ENCODE results near the gene CPA5. TPM values are rescaled to one million over a fixed set of nuclear protein-coding genes. Genes with fewer than 3 reads are reported as not detected.

The CPA5 gene
- total RNA-seq, 2 donors from 2014 or later: not detected

DNA sequence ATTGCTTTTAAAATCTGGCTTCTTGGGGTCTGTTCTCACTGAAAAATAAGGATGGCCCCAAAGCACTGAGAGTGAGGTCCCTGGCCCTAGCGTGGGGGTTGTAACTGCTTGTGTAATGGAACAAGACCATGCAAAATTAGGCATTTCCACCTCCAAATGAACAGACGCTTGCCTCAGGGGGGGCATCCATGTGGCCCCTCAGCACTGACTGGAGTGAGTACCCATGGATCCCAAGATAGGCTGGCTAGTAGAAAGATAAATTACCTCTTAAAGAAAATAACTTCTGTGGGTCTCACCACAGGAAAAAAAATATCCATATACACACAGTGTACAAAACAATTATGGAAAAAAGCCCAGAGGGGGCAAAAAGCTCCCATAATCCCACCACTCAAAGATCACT is 20.5 kb downstream of the CPA5 start:
- no peak for ATAC-seq
- TF ChIP-seq, protein P1, sequence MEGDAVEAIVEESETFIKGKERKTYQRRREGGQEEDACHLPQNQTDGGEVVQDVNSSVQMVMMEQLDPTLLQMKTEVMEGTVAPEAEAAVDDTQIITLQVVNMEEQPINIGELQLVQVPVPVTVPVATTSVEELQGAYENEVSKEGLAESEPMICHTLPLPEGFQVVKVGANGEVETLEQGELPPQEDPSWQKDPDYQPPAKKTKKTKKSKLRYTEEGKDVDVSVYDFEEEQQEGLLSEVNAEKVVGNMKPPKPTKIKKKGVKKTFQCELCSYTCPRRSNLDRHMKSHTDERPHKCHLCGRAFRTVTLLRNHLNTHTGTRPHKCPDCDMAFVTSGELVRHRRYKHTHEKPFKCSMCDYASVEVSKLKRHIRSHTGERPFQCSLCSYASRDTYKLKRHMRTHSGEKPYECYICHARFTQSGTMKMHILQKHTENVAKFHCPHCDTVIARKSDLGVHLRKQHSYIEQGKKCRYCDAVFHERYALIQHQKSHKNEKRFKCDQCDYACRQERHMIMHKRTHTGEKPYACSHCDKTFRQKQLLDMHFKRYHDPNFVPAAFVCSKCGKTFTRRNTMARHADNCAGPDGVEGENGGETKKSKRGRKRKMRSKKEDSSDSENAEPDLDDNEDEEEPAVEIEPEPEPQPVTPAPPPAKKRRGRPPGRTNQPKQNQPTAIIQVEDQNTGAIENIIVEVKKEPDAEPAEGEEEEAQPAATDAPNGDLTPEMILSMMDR (IDR thresholded peaks at IDR 0.05): no peak
- TF ChIP-seq POLR2A (IDR thresholded peaks at IDR 0.05): no peak
- H3K27ac ChIP-seq: peak overlapping the region; percentile 24 to 70 (median 58)

DNA sequence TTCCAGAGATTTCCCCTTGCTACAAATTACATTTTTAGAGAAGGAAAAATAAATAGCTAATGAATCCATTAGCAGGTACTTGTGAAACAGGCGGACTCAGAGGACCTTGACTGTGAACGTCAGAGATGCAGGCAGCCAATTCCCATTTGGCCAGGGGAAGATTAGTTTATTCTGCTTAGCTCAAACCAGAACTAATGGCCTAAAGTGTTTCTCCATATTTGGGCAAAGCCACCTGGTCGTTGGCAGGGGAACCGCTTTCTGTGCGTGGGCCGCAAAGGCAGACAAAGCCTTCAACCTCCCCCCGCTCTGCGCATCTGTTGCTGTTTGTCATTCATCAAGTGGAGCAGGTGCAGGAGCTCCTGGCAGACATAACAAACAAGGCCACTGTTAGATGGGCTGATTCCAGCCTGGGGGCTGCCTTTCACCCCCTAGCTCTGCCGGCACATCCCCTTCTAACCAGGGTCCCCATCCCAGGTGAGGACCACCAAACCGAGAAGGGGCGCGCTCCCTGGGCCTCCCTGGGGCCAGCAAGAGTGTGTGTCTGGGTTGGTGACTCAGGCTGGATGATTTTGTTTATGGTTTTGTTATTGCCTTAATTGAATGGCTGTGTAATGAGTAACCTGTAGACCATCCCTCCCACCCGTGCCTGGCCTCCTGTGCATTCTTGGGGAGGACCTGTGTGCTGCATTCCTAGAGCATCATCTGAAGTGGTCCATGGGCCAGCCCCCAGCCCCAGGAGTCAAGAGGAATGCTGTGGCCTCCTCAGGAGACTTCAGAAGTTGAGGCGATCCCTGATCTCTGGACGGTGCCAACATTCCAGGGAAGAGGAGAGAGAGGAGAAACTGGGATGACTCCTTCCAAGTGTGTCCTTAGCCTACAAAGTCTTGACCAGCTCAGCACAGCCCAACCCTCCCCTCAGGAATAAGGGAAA is 21.2 kb downstream of the CPA5 start:
- H3K27me3 ChIP-seq: no peaks in the 10 kb centered on the region
- intact Hi-C loops (cut with DNase I): no loop called here
- DNase-seq: peak; percentile 40 to 80 (median 64)
- WGBS, 2 donors: 51 to 65% methylated on average over 13 to 15 of the region's 15 CpGs
- ATAC-seq: peak; percentile 54
- TF ChIP-seq, protein P1 (IDR thresholded peaks at IDR 0.05): no peak
- peak in 1 of 3 donors; percentile 20 for TF ChIP-seq POLR2A (IDR thresholded peaks at IDR 0.05)
- peak overlapping the region in 3 of 4 donors; percentile 48 to 70 (median 67) for H3K27ac ChIP-seq
- H3K4me3 ChIP-seq: no peak overlapping the region
- H3K4me1 ChIP-seq: peaks cover 54% of the 10 kb centered on the region
- no peaks in the 10 kb centered on the region for H3K36me3 ChIP-seq (replicated peaks in 1 of 2; ENCODE audit: insufficient read depth in 1 of 2, low read depth in 2 of 2)
- no peaks in the 10 kb centered on the region for H3K9me3 ChIP-seq

More for the DNA sequence above, 20.5 kb downstream of the CPA5 start:
- Histone ChIP-seq H3K9me3 (no peaks in the 10 kb centered on the region), H3K27me3 (no peaks in the 10 kb centered on the region), H3K4me1 (peaks cover 47% of the 10 kb centered on the region), H3K4me3 (no peak overlapping the region), H3K36me3 (replicated peaks in 1 of 2; ENCODE audit: insufficient read depth in 1 of 2, low read depth in 2 of 2) (no peaks in the 10 kb centered on the region)
- DNase-seq: no peak
- intact Hi-C loops (cut with DNase I): no loop called here
- 72 to 73% methylated on average over 2 of the region's 2 CpGs for WGBS, 2 donors

DNA sequence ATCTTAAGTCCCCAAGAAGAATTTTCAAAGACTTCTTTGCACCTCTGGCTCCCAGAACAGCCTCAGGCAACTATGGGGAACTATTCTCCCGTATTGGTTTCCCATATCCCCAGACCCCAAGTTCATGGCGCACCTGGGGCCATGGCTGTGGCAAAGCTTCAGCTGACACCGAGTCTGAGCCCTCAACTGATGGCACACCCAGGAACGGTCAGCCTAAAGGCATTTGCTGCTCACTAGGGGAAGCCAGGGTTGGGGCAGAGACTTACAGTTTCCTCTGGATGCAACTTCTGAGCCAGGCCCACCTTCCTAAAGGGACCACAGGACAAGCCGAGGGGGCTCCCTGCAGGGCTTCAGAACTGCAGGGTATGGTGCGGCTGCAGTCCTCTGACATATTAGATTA is 21.9 kb downstream of the CPA5 start:
- ATAC-seq (no peak), DNase-seq (peak in 1 of 4 donors; percentile 11)
- TF ChIP-seq, protein P1 (IDR thresholded peaks at IDR 0.05): no peak
- TF ChIP-seq POLR2A (IDR thresholded peaks at IDR 0.05): no peak
- peaks cover 61% of the 10 kb centered on the region for H3K4me1 ChIP-seq
- no peaks in the 10 kb centered on the region for H3K27me3 ChIP-seq
- peak overlapping the region in 1 of 4 donors; percentile 70 for H3K27ac ChIP-seq
- H3K36me3 ChIP-seq (replicated peaks in 1 of 2; ENCODE audit: insufficient read depth in 1 of 2, low read depth in 2 of 2): no peaks in the 10 kb centered on the region
- 93 to 94% methylated on average over 6 of the region's 6 CpGs for WGBS, 2 donors
- no peaks in the 10 kb centered on the region for H3K9me3 ChIP-seq
- no peak overlapping the region for H3K4me3 ChIP-seq
- intact Hi-C loops (cut with DNase I): no loop called here

DNA sequence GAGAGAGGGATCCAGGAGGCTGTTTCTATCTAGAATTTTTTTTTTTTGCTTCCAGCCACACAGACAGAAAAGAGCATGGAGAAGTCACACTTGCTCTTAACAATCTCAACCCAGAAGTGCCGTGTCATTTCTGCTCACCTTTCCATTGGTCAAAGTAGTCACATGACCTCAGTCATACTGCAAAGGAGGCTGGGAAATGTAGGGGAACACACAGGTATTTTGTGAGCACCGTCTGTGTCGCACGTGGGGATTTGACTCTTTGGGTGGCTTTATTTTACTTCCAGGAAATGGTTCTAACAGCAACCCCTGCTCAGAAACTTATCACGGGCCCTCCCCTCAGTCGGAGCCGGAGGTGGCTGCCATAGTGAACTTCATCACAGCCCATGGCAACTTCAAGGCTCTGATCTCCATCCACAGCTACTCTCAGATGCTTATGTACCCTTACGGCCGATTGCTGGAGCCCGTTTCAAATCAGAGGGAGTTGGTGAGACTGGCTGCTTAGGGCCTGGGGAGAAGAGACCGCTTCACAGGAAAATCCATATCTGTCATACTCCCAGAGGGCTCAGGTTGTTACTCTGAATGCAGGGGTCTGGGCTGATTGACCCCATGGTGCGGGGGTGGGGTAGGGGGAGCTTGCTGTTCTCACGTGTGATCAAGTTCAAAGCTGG is 22.6 kb downstream of the CPA5 start:
- 89 to 96% methylated on average over 13 of the region's 13 CpGs for WGBS, 2 donors
- intact Hi-C loops (cut with DNase I): no loop called here
- H3K27me3 ChIP-seq: no peaks in the 10 kb centered on the region
- no peak for TF ChIP-seq POLR2A (IDR thresholded peaks at IDR 0.05)
- TF ChIP-seq, protein P1 (IDR thresholded peaks at IDR 0.05): no peak
- H3K4me1 ChIP-seq: peaks cover 68% of the 10 kb centered on the region
- ATAC-seq (no peak), DNase-seq (peak in 1 of 4 donors; percentile 4)
- H3K4me3 ChIP-seq: no peak overlapping the region
- H3K36me3 ChIP-seq (replicated peaks in 1 of 2; ENCODE audit: insufficient read depth in 1 of 2, low read depth in 2 of 2): no peaks in the 10 kb centered on the region
- H3K9me3 ChIP-seq: no peaks in the 10 kb centered on the region
- no peak overlapping the region for H3K27ac ChIP-seq

Measured in body of pancreas (tissue), 4 donors.